H1 (cell line): Measurements from ENCODE around the gene BRINP3. TPM values are rescaled to one million over a fixed set of nuclear protein-coding genes. Genes with fewer than 3 reads are reported as not detected.
A peak's percentile ranks its signal among the peaks of the same experiment; 100 is the strongest.

Source experiments
- CTCF ChIA-PET: fragments of 300-600 bp; sonication (Branson Sonifier 250); formaldehyde crosslinking; loops from one replicate; lab custom pipeline; 2021; ENCODE audit not compliant: partially characterized antibody; lab: Charles Lee
- POLR2A ChIA-PET: fragments of 300-600 bp; sonication (Branson Sonifier 250); formaldehyde crosslinking; loops from one replicate; lab custom pipeline; 2021; ENCODE audit warnings: inconsistent platforms; ENCODE audit not compliant: partially characterized antibody; lab: Charles Lee
- DNase-seq, 2 experiments: peaks; one replicate each; pipeline versions ENCODE4 v3.0.0 to v3.0.0-alpha.2; 2010 to 2022; ENCODE audit warnings: low spot score in 2 of 2, low read depth in 1 of 2, mixed read lengths in 1 of 2
- FAIRE-seq: peaks from 2 replicates; lab custom pipeline; 2011; peaks lifted over from hg19 to GRCh38; lab: Jason Lieb, UNC
- H2AFZ ChIP-seq: 2 replicates; pipeline ENCODE4 v1.8.1; 2012; ENCODE audit warnings: low read length, inconsistent platforms
- H2AK5ac ChIP-seq: 2 replicates; pipeline ENCODE4 v1.6.1; 2013; ENCODE audit warnings: low read depth, low read length
- H2BK120ac ChIP-seq: replicated peaks from 2 replicates; pipeline ENCODE3; 2013; ENCODE audit warnings: low read depth, low read length, inconsistent platforms
- H2BK12ac ChIP-seq: 2 replicates; pipeline ENCODE4 v1.6.1; 2013; ENCODE audit warnings: low read depth, low read length
- H2BK15ac ChIP-seq: 2 replicates; pipeline ENCODE4 v1.6.1; 2013; ENCODE audit warnings: low read length
- H2BK20ac ChIP-seq: 2 replicates; pipeline ENCODE4 v1.6.1; 2013; ENCODE audit warnings: low read length
- H2BK5ac ChIP-seq: 2 replicates; pipeline ENCODE4 v1.6.1; 2013; ENCODE audit warnings: low read depth, low read length
- H3K14ac ChIP-seq: 2 replicates; pipeline ENCODE4 v1.6.1; 2013; ENCODE audit warnings: inconsistent platforms; ENCODE audit not compliant: insufficient read length
- H3K18ac ChIP-seq: 2 replicates; pipeline ENCODE4 v1.6.1; 2013; ENCODE audit warnings: low read length; ENCODE audit errors: extremely low read depth
- H3K23ac ChIP-seq: 2 replicates; pipeline ENCODE4 v1.6.1; 2013; ENCODE audit warnings: inconsistent platforms; ENCODE audit not compliant: insufficient read length
- H3K23me2 ChIP-seq: 2 replicates; pipeline ENCODE4 v1.6.1; 2013; ENCODE audit warnings: low read depth, low read length
- H3K27ac ChIP-seq: 2 replicates; pipeline ENCODE4 v1.6.1; 2011; ENCODE audit warnings: low read depth, low read length, inconsistent platforms
- H3K27me3 ChIP-seq, 4 experiments: replicated peaks in 1 of 4; 1 replicate in 1 of 4; 2 replicates in 3 of 4; pipeline versions ENCODE4 v1.6.1 to v1.8.1; 2011 to 2013; ENCODE audit warnings: low read length in 3 of 4, mild to moderate bottlenecking in 3 of 4, inconsistent platforms in 2 of 4, mixed read lengths in 2 of 4, moderate library complexity in 1 of 4; ENCODE audit not compliant: control insufficient read depth in 3 of 4, insufficient read depth in 3 of 4; ENCODE audit errors: extremely low read depth in 1 of 4
- H3K36me3 ChIP-seq, 4 experiments: 2 replicates each; pipeline versions ENCODE4 v1.6.1 to v1.8.1; 2011 to 2013; ENCODE audit warnings: mild to moderate bottlenecking in 4 of 4, low read length in 3 of 4, moderate library complexity in 2 of 4, control low read depth in 1 of 4, inconsistent platforms in 1 of 4; ENCODE audit not compliant: insufficient read depth in 4 of 4, control insufficient read depth in 2 of 4
- H3K4ac ChIP-seq: replicated peaks from 2 replicates; pipeline ENCODE3; 2013; ENCODE audit warnings: low read length, low read depth, mixed read lengths, inconsistent platforms; ENCODE audit not compliant: insufficient read length
- H3K4me1 ChIP-seq, 4 experiments: replicated peaks in 1 of 4; 1 replicate in 1 of 4; 2 replicates in 3 of 4; pipeline versions ENCODE4 v1.6.1 to v1.8.1; 2011 to 2013; ENCODE audit warnings: low read length in 3 of 4, inconsistent platforms in 2 of 4, mixed read lengths in 1 of 4; ENCODE audit not compliant: insufficient read depth in 4 of 4, control insufficient read depth in 3 of 4
- H3K4me2 ChIP-seq, 2 experiments: 2 replicates each; pipeline versions ENCODE4 v1.6.1 to v1.8.1; 2011 to 2013; ENCODE audit warnings: low read depth in 2 of 2, low read length in 2 of 2, control low read depth in 1 of 2, inconsistent platforms in 1 of 2, mild to moderate bottlenecking in 1 of 2; ENCODE audit not compliant: insufficient read depth in 1 of 2
- H3K4me3 ChIP-seq, 4 experiments: fragments of 200-600, 300-600 bp in 1 of 4; sonication (generic), shearing (Covaris generic), sonication (Bioruptor Twin) in 1 of 4; 2 replicates each; pipeline versions ENCODE4 v1.5.1 to v1.8.1; 2011 to 2016; ENCODE audit warnings: low read length in 4 of 4, low read depth in 3 of 4, control low read depth in 2 of 4, inconsistent platforms in 2 of 4, mild to moderate bottlenecking in 2 of 4, mixed read lengths in 1 of 4, moderate library complexity in 1 of 4; ENCODE audit not compliant: insufficient read depth in 2 of 4; ENCODE audit errors: extremely low read depth in 1 of 4
- H3K56ac ChIP-seq: replicated peaks from 2 replicates; pipeline ENCODE3; 2013; ENCODE audit warnings: low read depth, mild to moderate bottlenecking, mixed read lengths, low read length, inconsistent platforms; ENCODE audit not compliant: insufficient read length
- H3K79me1 ChIP-seq: 2 replicates; pipeline ENCODE4 v1.6.1; 2013; ENCODE audit warnings: low read depth, low read length, control low read depth
- H3K79me2 ChIP-seq, 2 experiments: 2 replicates each; pipeline versions ENCODE4 v1.6.1 to v1.8.1; 2012 to 2013; ENCODE audit warnings: low read length in 2 of 2, mild to moderate bottlenecking in 2 of 2, inconsistent platforms in 1 of 2; ENCODE audit not compliant: insufficient read depth in 2 of 2, control insufficient read depth in 1 of 2
- H3K9ac ChIP-seq, 4 experiments: replicated peaks in 1 of 4; 1 replicate in 1 of 4; 2 replicates in 3 of 4; pipeline versions ENCODE4 v1.6.1 to v1.8.1; 2011 to 2013; ENCODE audit warnings: low read depth in 3 of 4, low read length in 3 of 4, control low read depth in 2 of 4, mild to moderate bottlenecking in 2 of 4, moderate library complexity in 2 of 4, inconsistent platforms in 1 of 4; ENCODE audit errors: extremely low read depth in 1 of 4
- H3K9me3 ChIP-seq, 2 experiments: 2 replicates each; pipeline versions ENCODE4 v1.6.1 to v1.8.1; 2012 to 2013; ENCODE audit warnings: mild to moderate bottlenecking in 2 of 2, moderate library complexity in 2 of 2, control low read depth in 1 of 2, inconsistent platforms in 1 of 2, low read depth in 1 of 2, low read length in 1 of 2, mixed read lengths in 1 of 2; ENCODE audit not compliant: insufficient read depth in 2 of 2
- H4K20me1 ChIP-seq, 2 experiments: replicated peaks in 1 of 2; 2 replicates each; pipeline versions ENCODE3 to v1.8.1; 2011 to 2013; ENCODE audit warnings: inconsistent platforms in 2 of 2, low read length in 2 of 2, mild to moderate bottlenecking in 1 of 2; ENCODE audit not compliant: insufficient read depth in 2 of 2, control insufficient read depth in 1 of 2
- H4K5ac ChIP-seq: 2 replicates; pipeline ENCODE4 v1.6.1; 2013; ENCODE audit warnings: low read length, low read depth, mixed read lengths, inconsistent platforms; ENCODE audit not compliant: insufficient read length
- H4K8ac ChIP-seq: 2 replicates; pipeline ENCODE4 v1.8.0; 2013; ENCODE audit warnings: mild to moderate bottlenecking, moderate library complexity, low read length, inconsistent platforms; ENCODE audit not compliant: insufficient read depth; ENCODE audit errors: extremely low read depth
- H4K91ac ChIP-seq: replicated peaks from 2 replicates; pipeline ENCODE3; 2013; ENCODE audit warnings: low read length, mixed read lengths, inconsistent platforms; ENCODE audit not compliant: insufficient read length
- BACH1 ChIP-seq: IDR thresholded peaks from 2 replicates; pipeline ENCODE4 v1.6.1; 2012; ENCODE audit warnings: low read length, improper control_type of control experiment
- BCL11A ChIP-seq, 2 experiments: IDR thresholded peaks; one replicate each; pipeline ENCODE4 v1.6.1; 2011; ENCODE audit warnings: low read depth in 2 of 2, low read length in 2 of 2, mild to moderate bottlenecking in 2 of 2
- CEBPB ChIP-seq: IDR thresholded peaks from 2 replicates; pipeline ENCODE4 v1.6.1; 2012; ENCODE audit warnings: low read depth, low read length
- E2F6 ChIP-seq: IDR thresholded peaks from 2 replicates; pipeline ENCODE4 v1.6.1; 2012; ENCODE audit warnings: inconsistent platforms
- EGR1 ChIP-seq: IDR thresholded peaks from 2 replicates; pipeline ENCODE4 v1.6.1; 2011; ENCODE audit warnings: low read depth, low read length, borderline replicate concordance
- EP300 ChIP-seq, 2 experiments: IDR thresholded peaks; 1 replicate in 1 of 2; 2 replicates in 1 of 2; pipeline ENCODE4 v1.6.1; 2011 to 2012; ENCODE audit warnings: low read depth in 2 of 2, low read length in 2 of 2, mild to moderate bottlenecking in 2 of 2, borderline replicate concordance in 1 of 2, inconsistent platforms in 1 of 2, moderate library complexity in 1 of 2
- EZH2 ChIP-seq: fragments of 200-600 bp; sonication (generic); IDR thresholded peaks from 2 replicates; pipeline ENCODE4 v1.7.1; 2012; ENCODE audit warnings: low read depth, mild to moderate bottlenecking, moderate library complexity, low read length, inconsistent platforms; ENCODE audit not compliant: severe bottlenecking
- YY1 ChIP-seq: IDR thresholded peaks from 2 replicates; pipeline ENCODE4 v1.6.1; 2011; ENCODE audit warnings: low read depth, mild to moderate bottlenecking, low read length
- WGBS, 2 experiments: shearing (Covaris generic) in 1 of 2; methylation state at CpG; one replicate each; pipeline versions ENCODE4 v1.1.6 to v1.1.7; 2013 to 2015; ENCODE audit warnings: low lambda C conversion rate in 2 of 2, mixed read lengths in 2 of 2, inconsistent platforms in 1 of 2, low coverage in 1 of 2, missing lambda C conversion rate in 1 of 2; ENCODE audit not compliant: insufficient replicate concordance in 2 of 2, insufficient coverage in 1 of 2, insufficient read length in 1 of 2; ENCODE audit errors: extremely low coverage in 1 of 2, missing lambda C conversion rate in 1 of 2; 5-methylcytosine and 5-hydroxymethylcytosine counted together
- polyA plus RNA-seq, 7 experiments: library from polyadenylated mRNA; depleted of rRNA in 3 of 7; stranded (reverse) in 5 of 7; unstranded in 2 of 7; fragments of >200 nt in 5 of 7; fragments of 200-250 nt in 2 of 7; gene quantifications; 1 replicate in 5 of 7; 2 replicates in 1 of 7; 4 replicates in 1 of 7; pipeline versions ENCODE4 v1.2.1 to v1.2.3, GENCODE V29; 2011 to 2013; ENCODE audit warnings: missing spikeins in 2 of 7, mixed read lengths in 2 of 7
- total RNA-seq: library from RNA; stranded (reverse); fragmentation: NEBNext Ultra II Directional; extraction: Animal tissue kit (Norgen Biotek cat#: 25700); gene quantifications from 2 replicates; pipeline ENCODE4 v1.2.1, GENCODE V29; 2021

Gene BRINP3
- total and polyA plus RNA-seq, 2 of the 8 experiments (the other 6 are each of a cell fraction or from before 2014, with no cell fraction given): not detected

GRCh38 chr1:190179817-190180216 lies 297.8 kb downstream of the BRINP3 start:
- Histone ChIP-seq H2AFZ (0 out of 2 replicates have a peak overlapping the region, but pooled peaks have one; percentile 63), H2AK5ac (no peak overlapping the region), H3K4ac (no peak overlapping the region), H3K36me3 (no peaks in the 10 kb centered on the region), H4K5ac (no peak overlapping the region), H4K91ac (no peak overlapping the region), H3K79me2 (no peaks in the 10 kb centered on the region), H3K4me2 (no peak overlapping the region), H3K4me1 (no peaks in the 10 kb centered on the region), H3K27ac (no peak overlapping the region), H2BK12ac (no peak overlapping the region), H3K14ac (no peak overlapping the region), H4K20me1 (no peaks in the 10 kb centered on the region), H3K79me1 (no peaks in the 10 kb centered on the region), H2BK120ac (no peak overlapping the region), H4K8ac (no peak overlapping the region), H2BK20ac (no peak overlapping the region), H3K18ac (no peak overlapping the region), H3K4me3 (no peak overlapping the region), H3K27me3 (no peaks in the 10 kb centered on the region), H2BK5ac (no peak overlapping the region), H3K56ac (no peak overlapping the region), H3K23ac (no peak overlapping the region), H3K9ac (no peak overlapping the region), H3K9me3 (no peaks in the 10 kb centered on the region), H2BK15ac (no peak overlapping the region), H3K23me2 (no peaks in the 10 kb centered on the region)
- no peak for FAIRE-seq
- no peak for DNase-seq
- ChIA-PET POLR2A (no interaction called here), CTCF (interaction anchor here (1.0 kb wide), 1 partner anchor 85 kb away, joined by 3 read pairs; no protein-coding TSS in a partner anchor)
- WGBS, 2 experiments: 86% methylated on average over 3 of the region's 3 CpGs; no CpG with 5 or more reads in 1 of the 2 experiments
- no peak for TF ChIP-seq BACH1
- no peak for TF ChIP-seq EP300 (IDR thresholded peaks at IDR 0.05; ENCODE audit: borderline replicate concordance in 1 of 2, low read depth in 2 of 2, low read length in 2 of 2)
- no peak for TF ChIP-seq EGR1
- no peak for TF ChIP-seq YY1
- TF ChIP-seq E2F6: no peak
- no peak for TF ChIP-seq EZH2
- TF ChIP-seq BCL11A (IDR thresholded peaks at IDR 0.05; ENCODE audit: low read depth in 2 of 2, low read length in 2 of 2): no peak
- no peak for TF ChIP-seq CEBPB
